H1 (cell line): ENCODE data around the gene PTPN1. TPM values are rescaled to one million over a fixed set of nuclear protein-coding genes. Genes with fewer than 3 reads are reported as not detected.

Source experiments
- CTCF ChIA-PET: fragments of 300-600 bp; sonication (Branson Sonifier 250); formaldehyde crosslinking; loops from one replicate; lab custom pipeline; 2021; ENCODE audit not compliant: partially characterized antibody; lab: Charles Lee
- POLR2A ChIA-PET: fragments of 300-600 bp; sonication (Branson Sonifier 250); formaldehyde crosslinking; loops from one replicate; lab custom pipeline; 2021; ENCODE audit warnings: inconsistent platforms; ENCODE audit not compliant: partially characterized antibody; lab: Charles Lee
- DNase-seq, 2 experiments: peaks; one replicate each; pipeline versions ENCODE4 v3.0.0 to v3.0.0-alpha.2; 2010 to 2022; ENCODE audit warnings: low spot score in 2 of 2, low read depth in 1 of 2, mixed read lengths in 1 of 2
- FAIRE-seq: peaks from 2 replicates; lab custom pipeline; 2011; peaks lifted over from hg19 to GRCh38; lab: Jason Lieb, UNC
- H2AFZ ChIP-seq: 2 replicates; pipeline ENCODE4 v1.8.1; 2012; ENCODE audit warnings: low read length, inconsistent platforms
- H2AK5ac ChIP-seq: 2 replicates; pipeline ENCODE4 v1.6.1; 2013; ENCODE audit warnings: low read depth, low read length
- H2BK120ac ChIP-seq: replicated peaks from 2 replicates; pipeline ENCODE3; 2013; ENCODE audit warnings: low read depth, low read length, inconsistent platforms
- H2BK12ac ChIP-seq: 2 replicates; pipeline ENCODE4 v1.6.1; 2013; ENCODE audit warnings: low read depth, low read length
- H2BK15ac ChIP-seq: 2 replicates; pipeline ENCODE4 v1.6.1; 2013; ENCODE audit warnings: low read length
- H2BK20ac ChIP-seq: 2 replicates; pipeline ENCODE4 v1.6.1; 2013; ENCODE audit warnings: low read length
- H2BK5ac ChIP-seq: 2 replicates; pipeline ENCODE4 v1.6.1; 2013; ENCODE audit warnings: low read depth, low read length
- H3K14ac ChIP-seq: 2 replicates; pipeline ENCODE4 v1.6.1; 2013; ENCODE audit warnings: inconsistent platforms; ENCODE audit not compliant: insufficient read length
- H3K18ac ChIP-seq: 2 replicates; pipeline ENCODE4 v1.6.1; 2013; ENCODE audit warnings: low read length; ENCODE audit errors: extremely low read depth
- H3K23ac ChIP-seq: 2 replicates; pipeline ENCODE4 v1.6.1; 2013; ENCODE audit warnings: inconsistent platforms; ENCODE audit not compliant: insufficient read length
- H3K23me2 ChIP-seq: 2 replicates; pipeline ENCODE4 v1.6.1; 2013; ENCODE audit warnings: low read depth, low read length
- H3K27ac ChIP-seq: 2 replicates; pipeline ENCODE4 v1.6.1; 2011; ENCODE audit warnings: low read depth, low read length, inconsistent platforms
- H3K27me3 ChIP-seq, 4 experiments: replicated peaks in 1 of 4; 1 replicate in 1 of 4; 2 replicates in 3 of 4; pipeline versions ENCODE4 v1.6.1 to v1.8.1; 2011 to 2013; ENCODE audit warnings: low read length in 3 of 4, mild to moderate bottlenecking in 3 of 4, inconsistent platforms in 2 of 4, mixed read lengths in 2 of 4, moderate library complexity in 1 of 4; ENCODE audit not compliant: control insufficient read depth in 3 of 4, insufficient read depth in 3 of 4; ENCODE audit errors: extremely low read depth in 1 of 4
- H3K36me3 ChIP-seq, 4 experiments: 2 replicates each; pipeline versions ENCODE4 v1.6.1 to v1.8.1; 2011 to 2013; ENCODE audit warnings: mild to moderate bottlenecking in 4 of 4, low read length in 3 of 4, moderate library complexity in 2 of 4, control low read depth in 1 of 4, inconsistent platforms in 1 of 4; ENCODE audit not compliant: insufficient read depth in 4 of 4, control insufficient read depth in 2 of 4
- H3K4ac ChIP-seq: replicated peaks from 2 replicates; pipeline ENCODE3; 2013; ENCODE audit warnings: low read length, low read depth, mixed read lengths, inconsistent platforms; ENCODE audit not compliant: insufficient read length
- H3K4me1 ChIP-seq, 4 experiments: replicated peaks in 1 of 4; 1 replicate in 1 of 4; 2 replicates in 3 of 4; pipeline versions ENCODE4 v1.6.1 to v1.8.1; 2011 to 2013; ENCODE audit warnings: low read length in 3 of 4, inconsistent platforms in 2 of 4, mixed read lengths in 1 of 4; ENCODE audit not compliant: insufficient read depth in 4 of 4, control insufficient read depth in 3 of 4
- H3K4me2 ChIP-seq, 2 experiments: 2 replicates each; pipeline versions ENCODE4 v1.6.1 to v1.8.1; 2011 to 2013; ENCODE audit warnings: low read depth in 2 of 2, low read length in 2 of 2, control low read depth in 1 of 2, inconsistent platforms in 1 of 2, mild to moderate bottlenecking in 1 of 2; ENCODE audit not compliant: insufficient read depth in 1 of 2
- H3K4me3 ChIP-seq, 4 experiments: fragments of 200-600, 300-600 bp in 1 of 4; sonication (generic), shearing (Covaris generic), sonication (Bioruptor Twin) in 1 of 4; 2 replicates each; pipeline versions ENCODE4 v1.5.1 to v1.8.1; 2011 to 2016; ENCODE audit warnings: low read length in 4 of 4, low read depth in 3 of 4, control low read depth in 2 of 4, inconsistent platforms in 2 of 4, mild to moderate bottlenecking in 2 of 4, mixed read lengths in 1 of 4, moderate library complexity in 1 of 4; ENCODE audit not compliant: insufficient read depth in 2 of 4; ENCODE audit errors: extremely low read depth in 1 of 4
- H3K56ac ChIP-seq: replicated peaks from 2 replicates; pipeline ENCODE3; 2013; ENCODE audit warnings: low read depth, mild to moderate bottlenecking, mixed read lengths, low read length, inconsistent platforms; ENCODE audit not compliant: insufficient read length
- H3K79me1 ChIP-seq: 2 replicates; pipeline ENCODE4 v1.6.1; 2013; ENCODE audit warnings: low read depth, low read length, control low read depth
- H3K79me2 ChIP-seq, 2 experiments: 2 replicates each; pipeline versions ENCODE4 v1.6.1 to v1.8.1; 2012 to 2013; ENCODE audit warnings: low read length in 2 of 2, mild to moderate bottlenecking in 2 of 2, inconsistent platforms in 1 of 2; ENCODE audit not compliant: insufficient read depth in 2 of 2, control insufficient read depth in 1 of 2
- H3K9ac ChIP-seq, 4 experiments: replicated peaks in 1 of 4; 1 replicate in 1 of 4; 2 replicates in 3 of 4; pipeline versions ENCODE4 v1.6.1 to v1.8.1; 2011 to 2013; ENCODE audit warnings: low read depth in 3 of 4, low read length in 3 of 4, control low read depth in 2 of 4, mild to moderate bottlenecking in 2 of 4, moderate library complexity in 2 of 4, inconsistent platforms in 1 of 4; ENCODE audit errors: extremely low read depth in 1 of 4
- H3K9me3 ChIP-seq, 2 experiments: 2 replicates each; pipeline versions ENCODE4 v1.6.1 to v1.8.1; 2012 to 2013; ENCODE audit warnings: mild to moderate bottlenecking in 2 of 2, moderate library complexity in 2 of 2, control low read depth in 1 of 2, inconsistent platforms in 1 of 2, low read depth in 1 of 2, low read length in 1 of 2, mixed read lengths in 1 of 2; ENCODE audit not compliant: insufficient read depth in 2 of 2
- H4K20me1 ChIP-seq, 2 experiments: replicated peaks in 1 of 2; 2 replicates each; pipeline versions ENCODE3 to v1.8.1; 2011 to 2013; ENCODE audit warnings: inconsistent platforms in 2 of 2, low read length in 2 of 2, mild to moderate bottlenecking in 1 of 2; ENCODE audit not compliant: insufficient read depth in 2 of 2, control insufficient read depth in 1 of 2
- H4K5ac ChIP-seq: 2 replicates; pipeline ENCODE4 v1.6.1; 2013; ENCODE audit warnings: low read length, low read depth, mixed read lengths, inconsistent platforms; ENCODE audit not compliant: insufficient read length
- H4K8ac ChIP-seq: 2 replicates; pipeline ENCODE4 v1.8.0; 2013; ENCODE audit warnings: mild to moderate bottlenecking, moderate library complexity, low read length, inconsistent platforms; ENCODE audit not compliant: insufficient read depth; ENCODE audit errors: extremely low read depth
- H4K91ac ChIP-seq: replicated peaks from 2 replicates; pipeline ENCODE3; 2013; ENCODE audit warnings: low read length, mixed read lengths, inconsistent platforms; ENCODE audit not compliant: insufficient read length
- ASH2L ChIP-seq: fragments of 200-600, 300-600 bp; sonication (generic); IDR thresholded peaks from one replicate; pipeline ENCODE4 v1.7.1; 2017; ENCODE audit warnings: low read length
- EGR1 ChIP-seq: IDR thresholded peaks from 2 replicates; pipeline ENCODE4 v1.6.1; 2011; ENCODE audit warnings: low read depth, low read length, borderline replicate concordance
- GABPA ChIP-seq: IDR thresholded peaks from 2 replicates; pipeline ENCODE4 v1.6.1; 2011; ENCODE audit warnings: mild to moderate bottlenecking, low read length, moderate library complexity, borderline replicate concordance; ENCODE audit not compliant: insufficient read depth
- PHF8 ChIP-seq: fragments of 200-600 bp; sonication (generic); conservative IDR thresholded peaks from 2 replicates; pipeline ENCODE4 v1.7.1; 2012; ENCODE audit warnings: low read depth, mild to moderate bottlenecking, inconsistent platforms, low read length, moderate library complexity
- POLR2A ChIP-seq, 2 experiments: IDR thresholded peaks; 1 replicate in 1 of 2; 2 replicates in 1 of 2; pipeline ENCODE4 v1.6.1; 2011; ENCODE audit warnings: low read depth in 2 of 2, low read length in 2 of 2, mild to moderate bottlenecking in 2 of 2; ENCODE audit errors: control extremely low read depth in 1 of 2
- SAP30 ChIP-seq: fragments of 300-600 bp; sonication (generic); IDR thresholded peaks from 2 replicates; pipeline ENCODE4 v1.7.1; 2012; ENCODE audit warnings: low read length, moderate library complexity, mild to moderate bottlenecking, inconsistent platforms; ENCODE audit not compliant: insufficient read depth, insufficient replicate concordance
- TAF1 ChIP-seq: IDR thresholded peaks from 2 replicates; pipeline ENCODE4 v1.6.1; 2011; ENCODE audit warnings: mild to moderate bottlenecking, low read depth, low read length
- TAF7 ChIP-seq: optimal IDR thresholded peaks from 2 replicates; pipeline ENCODE3; 2011; ENCODE audit warnings: low read depth, mild to moderate bottlenecking, inconsistent platforms, low read length, moderate library complexity, borderline replicate concordance
- TCF12 ChIP-seq: IDR thresholded peaks from 2 replicates; pipeline ENCODE4 v1.6.1; 2011; ENCODE audit warnings: low read depth, mild to moderate bottlenecking, low read length
- TEAD4 ChIP-seq: IDR thresholded peaks from 2 replicates; pipeline ENCODE4 v1.6.1; 2012; ENCODE audit warnings: low read depth, low read length, inconsistent platforms, mixed read lengths
- YY1 ChIP-seq: IDR thresholded peaks from 2 replicates; pipeline ENCODE4 v1.6.1; 2011; ENCODE audit warnings: low read depth, mild to moderate bottlenecking, low read length
- WGBS, 2 experiments: shearing (Covaris generic) in 1 of 2; methylation state at CpG; one replicate each; pipeline versions ENCODE4 v1.1.6 to v1.1.7; 2013 to 2015; ENCODE audit warnings: low lambda C conversion rate in 2 of 2, mixed read lengths in 2 of 2, inconsistent platforms in 1 of 2, low coverage in 1 of 2, missing lambda C conversion rate in 1 of 2; ENCODE audit not compliant: insufficient replicate concordance in 2 of 2, insufficient coverage in 1 of 2, insufficient read length in 1 of 2; ENCODE audit errors: extremely low coverage in 1 of 2, missing lambda C conversion rate in 1 of 2; 5-methylcytosine and 5-hydroxymethylcytosine counted together
- polyA plus RNA-seq, 7 experiments: library from polyadenylated mRNA; depleted of rRNA in 3 of 7; stranded (reverse) in 5 of 7; unstranded in 2 of 7; fragments of >200 nt in 5 of 7; fragments of 200-250 nt in 2 of 7; gene quantifications; 1 replicate in 5 of 7; 2 replicates in 1 of 7; 4 replicates in 1 of 7; pipeline versions ENCODE4 v1.2.1 to v1.2.3, GENCODE V29; 2011 to 2013; ENCODE audit warnings: missing spikeins in 2 of 7, mixed read lengths in 2 of 7
- total RNA-seq: library from RNA; stranded (reverse); fragmentation: NEBNext Ultra II Directional; extraction: Animal tissue kit (Norgen Biotek cat#: 25700); gene quantifications from 2 replicates; pipeline ENCODE4 v1.2.1, GENCODE V29; 2021
- TF ChIP-seq, protein P1 (sequence below): IDR thresholded peaks from 2 replicates; pipeline ENCODE4 v1.6.1; 2012; ENCODE audit warnings: inconsistent platforms

PTPN1 gene
- total and polyA plus RNA-seq, 2 of the 8 experiments (the other 6 are each of a cell fraction or from before 2014, with no cell fraction given) = 18.6 to 32.1 TPM

DNA sequence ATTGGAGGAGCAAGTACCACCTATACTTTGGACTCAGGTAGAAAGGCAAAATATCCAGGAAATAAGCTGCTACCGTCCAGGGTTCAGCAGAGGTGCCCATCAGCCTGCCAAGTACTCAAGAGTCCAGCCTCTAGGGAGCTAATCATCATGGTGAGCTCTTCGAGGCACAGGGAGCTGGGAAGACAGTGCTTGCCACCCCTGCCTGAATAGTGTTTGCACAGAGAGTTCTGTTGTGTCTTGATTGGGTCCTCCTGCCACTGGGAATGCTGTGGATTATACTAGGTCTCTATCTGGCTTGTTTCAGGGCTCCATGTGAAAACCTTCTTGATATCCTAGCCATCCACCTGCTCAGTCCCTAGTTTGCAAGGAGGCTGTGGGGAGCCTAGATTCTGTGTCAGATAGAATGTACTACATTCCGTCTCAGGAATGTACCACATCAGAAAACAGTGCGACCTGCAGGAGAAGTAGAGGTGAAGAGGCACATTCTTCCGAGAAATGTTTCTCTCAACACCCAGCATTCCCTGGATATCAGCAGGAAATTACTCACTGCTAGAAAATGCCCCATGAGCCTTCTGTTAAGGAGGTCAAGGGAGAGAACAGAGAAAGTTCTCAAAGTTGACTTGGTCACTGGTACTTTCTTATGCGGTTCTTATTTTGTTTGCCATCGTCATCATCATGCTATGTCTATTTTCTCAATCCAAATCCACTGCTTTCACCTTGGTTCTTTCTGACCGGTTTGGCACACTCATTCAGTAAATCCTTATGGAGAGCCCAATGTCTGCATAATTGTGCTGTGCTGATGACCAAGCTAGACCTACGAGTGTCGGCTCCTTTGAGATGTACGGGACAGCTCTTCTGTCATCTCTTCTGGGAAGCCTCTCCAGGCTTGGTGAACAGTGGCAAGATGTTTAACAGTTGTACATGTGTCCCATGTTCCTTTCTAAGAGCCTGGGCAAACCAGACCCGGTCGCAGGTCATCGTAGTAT lies 30.7 kb downstream of the PTPN1 start:
- peaks cover 3% of the 10 kb centered on the region for H3K79me1 ChIP-seq
- H3K79me2 ChIP-seq = peaks cover 4 to 33% of the 10 kb centered on the region in 2 experiments; a peak in 2 of 4 replicates
- no peak overlapping the region for H2BK20ac ChIP-seq
- POLR2A ChIA-PET = no interaction called here
- H3K9me3 ChIP-seq = no peaks in the 10 kb centered on the region
- no peaks in the 10 kb centered on the region for H3K27me3 ChIP-seq
- no peak overlapping the region for H4K8ac ChIP-seq
- peaks cover 0 to 6% (median 3%) of the 10 kb centered on the region in 4 experiments; a peak in 3 of 7 replicates for H3K4me1 ChIP-seq
- no peak overlapping the region for H2AFZ ChIP-seq
- H3K18ac ChIP-seq = no peak overlapping the region
- H2BK120ac ChIP-seq = no peak overlapping the region
- H4K91ac ChIP-seq = no peak overlapping the region
- no peak overlapping the region for H2AK5ac ChIP-seq
- no peak overlapping the region for H2BK5ac ChIP-seq
- H2BK15ac ChIP-seq = no peak overlapping the region
- CTCF ChIA-PET = interaction anchor here (0.6 to 2.3 kb wide), 2 partner anchors 15 to 35 kb away, joined by 3 to 6 read pairs; no protein-coding TSS in a partner anchor
- H3K23ac ChIP-seq = no peak overlapping the region
- DNase-seq = no peak
- H3K4me2 ChIP-seq = no peak overlapping the region
- H2BK12ac ChIP-seq = no peak overlapping the region
- no peak overlapping the region for H3K4me3 ChIP-seq
- no peak overlapping the region for H3K9ac ChIP-seq
- H3K36me3 ChIP-seq = no peaks in the 10 kb centered on the region
- H4K20me1 ChIP-seq = peaks cover 5 to 7% of the 10 kb centered on the region in 2 experiments
- H3K14ac ChIP-seq = no peak overlapping the region
- no peaks in the 10 kb centered on the region for H3K23me2 ChIP-seq
- TF ChIP-seq GABPA (no peak), SAP30 (no peak), TAF7 (no peak), YY1 (no peak), POLR2A (IDR thresholded peaks at IDR 0.05; ENCODE audit: control extremely low read depth in 1 of 2, low read depth in 2 of 2, low read length in 2 of 2) (no peak), TCF12 (no peak), EGR1 (no peak), TAF1 (no peak), TEAD4 (no peak), PHF8 (no peak), ASH2L (no peak)
- TF ChIP-seq, protein P1, sequence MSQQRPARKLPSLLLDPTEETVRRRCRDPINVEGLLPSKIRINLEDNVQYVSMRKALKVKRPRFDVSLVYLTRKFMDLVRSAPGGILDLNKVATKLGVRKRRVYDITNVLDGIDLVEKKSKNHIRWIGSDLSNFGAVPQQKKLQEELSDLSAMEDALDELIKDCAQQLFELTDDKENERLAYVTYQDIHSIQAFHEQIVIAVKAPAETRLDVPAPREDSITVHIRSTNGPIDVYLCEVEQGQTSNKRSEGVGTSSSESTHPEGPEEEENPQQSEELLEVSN = no peak
- H3K4ac ChIP-seq = no peak overlapping the region
- no peak overlapping the region for H4K5ac ChIP-seq
- no peak overlapping the region for H3K27ac ChIP-seq
- no peak overlapping the region for H3K56ac ChIP-seq
- no peak for FAIRE-seq
- WGBS, 2 experiments = 92% methylated on average over 14 of the region's 14 CpGs; no CpG with 5 or more reads in 1 of the 2 experiments
